Mucosa of rectum (tissue), 2 donors: Measurements from ENCODE around the gene ZNF879.
A peak's percentile ranks its signal among the peaks of the same experiment; 100 is the strongest.

Source experiments
- H3K27ac ChIP-seq, 2 donors: one replicate each; pipeline ENCODE4 v1.7.0; 2013; ENCODE audit warnings: inconsistent platforms in 2 of 2, low read depth in 2 of 2, low read length in 2 of 2
- H3K27me3 ChIP-seq, 2 donors: one replicate each; pipeline ENCODE4 v1.7.0; 2013; ENCODE audit warnings: low read length in 2 of 2; ENCODE audit not compliant: control insufficient read depth in 2 of 2, insufficient read depth in 2 of 2
- H3K36me3 ChIP-seq, 2 donors: one replicate each; pipeline ENCODE4 v1.7.0; 2013; ENCODE audit warnings: low read length in 2 of 2; ENCODE audit not compliant: control insufficient read depth in 2 of 2, insufficient read depth in 2 of 2
- H3K4me1 ChIP-seq, 2 donors: one replicate each; pipeline ENCODE4 v1.7.0; 2013; ENCODE audit warnings: low read length in 2 of 2, mild to moderate bottlenecking in 1 of 2; ENCODE audit not compliant: control insufficient read depth in 2 of 2, insufficient read depth in 2 of 2
- H3K4me3 ChIP-seq, 2 donors: one replicate each; pipeline ENCODE4 v1.7.0; 2013; ENCODE audit warnings: low read length in 2 of 2
- H3K9ac ChIP-seq, 2 donors: one replicate each; pipeline ENCODE4 v1.7.0; 2013; ENCODE audit warnings: low read length in 2 of 2, low read depth in 1 of 2, mild to moderate bottlenecking in 1 of 2
- H3K9me3 ChIP-seq, 2 donors: one replicate each; pipeline ENCODE4 v1.7.0; 2013; ENCODE audit warnings: low read length in 2 of 2; ENCODE audit not compliant: control insufficient read depth in 2 of 2
- donor health status: healthy.
- donor health status: Normal muscosa, but diverticular disease.

Gene ZNF879

DNA sequence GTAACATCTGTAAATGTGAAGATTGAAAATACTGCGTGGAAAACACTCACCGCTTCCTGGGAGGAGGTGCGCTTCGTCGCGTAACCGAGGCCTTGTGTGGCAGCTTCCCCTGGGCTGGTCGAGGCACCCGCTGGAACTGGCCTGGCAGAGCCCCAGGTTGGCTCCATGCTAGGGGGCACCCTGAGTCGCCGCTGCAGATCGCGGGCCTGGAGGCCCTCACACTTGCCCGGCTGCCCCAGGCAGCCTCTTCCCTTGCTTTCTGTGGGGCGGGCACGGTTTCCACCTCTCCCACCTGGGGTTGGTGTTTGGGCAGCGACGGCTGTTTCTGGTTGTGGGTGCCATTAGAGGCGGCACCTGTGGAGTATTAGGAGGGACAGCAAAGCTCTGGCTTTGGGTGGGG is 37.4 kb downstream of the ZNF879 start:
- H3K9me3 ChIP-seq: peaks cover 1 to 3% of the 10 kb centered on the region in 2 donors
- H3K36me3 ChIP-seq: peaks cover 2 to 3% of the 10 kb centered on the region in 2 donors
- peaks cover 0 to 3% of the 10 kb centered on the region in 2 donors for H3K4me1 ChIP-seq
- peak overlapping the region; percentile 63 to 69 for H3K9ac ChIP-seq
- peak overlapping the region; percentile 75 to 80 for H3K4me3 ChIP-seq
- H3K27me3 ChIP-seq: no peaks in the 10 kb centered on the region
- H3K27ac ChIP-seq: no peak overlapping the region

GRCh38 chr5:179065703-179066102 is 42.1 kb downstream of the ZNF879 start:
- Histone ChIP-seq H3K27ac (no peak overlapping the region), H3K36me3 (peaks cover 2 to 7% of the 10 kb centered on the region in 2 donors), H3K9ac (no peak overlapping the region), H3K27me3 (no peaks in the 10 kb centered on the region), H3K4me3 (no peak overlapping the region), H3K9me3 (peaks cover 5 to 19% of the 10 kb centered on the region in 2 donors), H3K4me1 (peaks cover 0 to 3% of the 10 kb centered on the region in 2 donors)

- Histone ChIP-seq H3K9me3 (peaks cover 47 to 60% of the 10 kb centered on the region in 2 donors), H3K4me1 (no peaks in the 10 kb centered on the region), H3K27ac (no peak overlapping the region), H3K27me3 (no peaks in the 10 kb centered on the region), H3K4me3 (no peak overlapping the region), H3K36me3 (peaks cover 18 to 19% of the 10 kb centered on the region in 2 donors), H3K9ac (no peak overlapping the region)
These were observed 55.8 kb downstream of the ZNF879 start for GRCh38 chr5:179079165-179079987.

DNA sequence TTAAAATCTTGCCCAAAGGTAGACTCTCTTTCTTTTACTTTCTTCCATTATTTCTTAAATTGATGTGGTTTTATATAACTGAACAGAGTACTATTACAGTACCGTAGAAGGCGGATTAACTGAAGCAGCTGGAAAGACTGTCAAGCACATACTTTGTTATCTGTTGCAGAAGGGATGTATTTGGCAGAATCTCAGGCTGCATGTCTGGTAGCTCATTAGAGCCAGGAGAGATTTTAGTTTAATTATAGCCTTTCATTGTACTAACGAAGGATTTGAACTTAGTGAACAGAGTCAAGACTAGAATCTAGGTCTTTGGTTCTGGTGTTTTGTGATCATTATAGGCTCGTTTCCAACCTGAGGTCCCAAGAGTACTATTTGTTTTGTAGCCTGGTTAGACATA is 57.1 kb downstream of the ZNF879 start:
- Histone ChIP-seq H3K4me1 (no peaks in the 10 kb centered on the region), H3K9ac (no peak overlapping the region), H3K27me3 (no peaks in the 10 kb centered on the region), H3K36me3 (peaks cover 18 to 19% of the 10 kb centered on the region in 2 donors), H3K27ac (no peak overlapping the region), H3K9me3 (peaks cover 52 to 68% of the 10 kb centered on the region in 2 donors), H3K4me3 (no peak overlapping the region)
